ENCODE measurements around the gene OR6C68. TPM values are rescaled to one million over a fixed set of nuclear protein-coding genes. Genes with fewer than 3 reads are reported as not detected.
"Not testable (repeated sequence)": the region's sequence is repeated elsewhere in the genome, so short reads cannot be mapped to it uniquely, and the experiment has no call there.

Gene OR6C68
- total and polyA plus RNA-seq, 2 of the 4 experiments (the other 2 are of a cell fraction) = not detected

DNA sequence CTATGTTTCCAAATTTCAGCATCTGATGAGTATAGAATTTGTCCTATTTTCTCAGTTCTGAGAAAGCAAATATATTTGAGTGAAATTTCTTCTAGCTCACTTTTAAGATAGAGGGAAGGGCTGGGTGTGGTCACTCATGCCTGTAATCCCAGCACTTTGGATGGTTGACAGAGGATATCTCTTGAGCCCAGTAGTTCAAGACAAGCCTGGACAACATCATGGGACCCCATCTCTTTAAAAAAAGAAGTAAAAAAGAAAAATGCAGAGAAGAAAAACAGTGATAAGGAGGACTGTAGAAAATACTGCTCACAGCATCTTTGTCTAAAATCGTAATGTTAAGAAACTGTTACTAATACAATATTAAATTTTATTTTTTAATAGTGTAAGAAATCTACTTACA lies 19.9 kb upstream of the OR6C68 start:
- Histone ChIP-seq H2AK5ac (ENCODE audit: low read depth, low read length) (no peak overlapping the region), H4K91ac (ENCODE audit: insufficient read depth, low read depth, low read length) (no peak overlapping the region), H3K18ac (ENCODE audit: low read depth, low read length) (no peak overlapping the region), H2AFZ (replicated peaks; ENCODE audit: low read length, poor library complexity) (no peak overlapping the region), H4K5ac (ENCODE audit: low read depth, low read length) (no peak overlapping the region), H3K27ac (ENCODE audit: insufficient read depth, low read length) (no peak overlapping the region), H2BK5ac (ENCODE audit: low read depth, low read length, poor library complexity, severe bottlenecking) (no peak overlapping the region), H3K4ac (ENCODE audit: low read depth, low read length) (no peak overlapping the region), H3K23ac (ENCODE audit: low read depth, low read length) (no peak overlapping the region), H2AK9ac (replicated peaks; ENCODE audit: low read depth, low read length, poor library complexity) (no peak overlapping the region), H3K14ac (replicated peaks; ENCODE audit: low read depth, low read length) (no peak overlapping the region), H3K4me1 (ENCODE audit: control insufficient read depth, insufficient read depth, low read length) (no peaks in the 10 kb centered on the region), H2BK20ac (ENCODE audit: low read depth, low read length) (no peak overlapping the region), H3K9me1 (ENCODE audit: insufficient read depth, low read length) (no peaks in the 10 kb centered on the region), H3K9ac (ENCODE audit: low read depth, low read length) (no peak overlapping the region), H3K4me2 (ENCODE audit: low read depth, low read length) (no peak overlapping the region), H3K9me3 (ENCODE audit: control insufficient read depth, insufficient read depth, low read length) (no peaks in the 10 kb centered on the region), H4K20me1 (ENCODE audit: insufficient read depth, low read length) (no peaks in the 10 kb centered on the region), H2BK15ac (ENCODE audit: low read depth, low read length) (no peak overlapping the region), H2BK120ac (ENCODE audit: low read depth, low read length) (no peak overlapping the region), H3K27me3 (ENCODE audit: control insufficient read depth, insufficient read depth, low read length) (no peaks in the 10 kb centered on the region), H3K36me3 (ENCODE audit: control insufficient read depth, insufficient read depth, low read length) (no peaks in the 10 kb centered on the region), H3K4me3 (ENCODE audit: insufficient read depth, low read depth, low read length) (no peak overlapping the region), H3K56ac (ENCODE audit: extremely low read depth, insufficient read depth, low read length) (no peak overlapping the region), H3K79me1 (ENCODE audit: low read depth in 1 of 2, low read length in 2 of 2) (no peaks in the 10 kb centered on the region), H4K8ac (ENCODE audit: low read depth in 2 of 2, low read length in 2 of 2) (no peak overlapping the region)
- no CpG with 5 or more reads among the region's 1 CpG for WGBS, 2 experiments (ENCODE audit: extremely low coverage in 2 of 2, insufficient read length in 1 of 2)
- DNase-seq = no peak
- no TSS peak for BruUV-seq (replicated peaks)
- in situ Hi-C loops (cut with MboI; ENCODE audit: low sequenced_read_pairs) = no loop called here
- no peak for ATAC-seq (ENCODE audit: low read depth)
- TF ChIP-seq, protein P1, sequence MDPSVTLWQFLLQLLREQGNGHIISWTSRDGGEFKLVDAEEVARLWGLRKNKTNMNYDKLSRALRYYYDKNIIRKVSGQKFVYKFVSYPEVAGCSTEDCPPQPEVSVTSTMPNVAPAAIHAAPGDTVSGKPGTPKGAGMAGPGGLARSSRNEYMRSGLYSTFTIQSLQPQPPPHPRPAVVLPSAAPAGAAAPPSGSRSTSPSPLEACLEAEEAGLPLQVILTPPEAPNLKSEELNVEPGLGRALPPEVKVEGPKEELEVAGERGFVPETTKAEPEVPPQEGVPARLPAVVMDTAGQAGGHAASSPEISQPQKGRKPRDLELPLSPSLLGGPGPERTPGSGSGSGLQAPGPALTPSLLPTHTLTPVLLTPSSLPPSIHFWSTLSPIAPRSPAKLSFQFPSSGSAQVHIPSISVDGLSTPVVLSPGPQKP (IDR thresholded peaks at IDR 0.05; ENCODE audit: borderline replicate concordance, low read depth, low read length) = no peak
- TF ChIP-seq CEBPB (IDR thresholded peaks at IDR 0.05; ENCODE audit: low read depth, low read length) (no peak), POLR2A (IDR thresholded peaks at IDR 0.05; ENCODE audit: low read depth, low read length) (no peak), MAZ (IDR thresholded peaks at IDR 0.05; ENCODE audit: borderline replicate concordance, low read depth, low read length) (no peak), SMC3 (IDR thresholded peaks at IDR 0.05; ENCODE audit: low read depth, low read length) (no peak)
- ChIA-PET CTCF (interaction anchor here (0.6 kb wide), 1 partner anchor 245 kb away, joined by 4 read pairs; no protein-coding TSS in a partner anchor), POLR2A (ENCODE audit: unreplicated experiment) (no interaction called here)
- dilution Hi-C loops (cut with HindIII; ENCODE audit: low sequenced_read_pairs, unreplicated experiment) = no loop called here
- intact Hi-C loops (cut with micrococcal nuclease) = no loop called here

DNA sequence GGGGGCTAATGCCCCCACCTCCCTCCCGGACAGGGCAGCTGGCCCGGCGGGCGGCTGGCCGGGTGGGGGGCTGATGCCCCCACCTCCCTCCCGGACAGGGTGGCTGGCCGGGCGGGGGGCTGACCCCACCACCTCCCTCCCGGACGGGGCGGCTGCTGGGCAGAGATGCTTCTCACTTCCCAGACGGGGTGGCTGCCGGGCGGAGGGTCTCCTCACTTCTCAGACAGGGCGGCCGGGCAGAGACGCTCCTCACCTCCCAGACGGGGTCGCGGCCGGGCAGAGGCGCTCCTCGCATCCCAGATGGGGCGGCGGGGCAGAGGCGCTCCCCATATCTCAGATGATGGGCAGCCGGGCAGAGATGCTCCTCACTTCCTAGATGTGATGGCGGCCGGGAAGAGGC lies 13.0 kb upstream of the OR6C68 start:
- H2BK5ac ChIP-seq (ENCODE audit: low read depth, low read length, poor library complexity, severe bottlenecking); H3K56ac ChIP-seq (ENCODE audit: extremely low read depth, insufficient read depth, low read length); H3K79me1 ChIP-seq (ENCODE audit: low read depth in 1 of 2, low read length in 2 of 2); intact Hi-C loops (cut with micrococcal nuclease); H2BK20ac ChIP-seq (ENCODE audit: low read depth, low read length); H2AK9ac ChIP-seq (replicated peaks; ENCODE audit: low read depth, low read length, poor library complexity); H3K27me3 ChIP-seq (ENCODE audit: control insufficient read depth, insufficient read depth, low read length); H3K4me1 ChIP-seq (ENCODE audit: control insufficient read depth, insufficient read depth, low read length); H3K27ac ChIP-seq (ENCODE audit: insufficient read depth, low read length); H3K18ac ChIP-seq (ENCODE audit: low read depth, low read length); H2AK5ac ChIP-seq (ENCODE audit: low read depth, low read length); CTCF ChIA-PET; H2BK15ac ChIP-seq (ENCODE audit: low read depth, low read length); dilution Hi-C loops (cut with HindIII; ENCODE audit: low sequenced_read_pairs, unreplicated experiment); BruUV-seq (replicated peaks); H3K36me3 ChIP-seq (ENCODE audit: control insufficient read depth, insufficient read depth, low read length); H4K8ac ChIP-seq (ENCODE audit: low read depth in 2 of 2, low read length in 2 of 2); H4K5ac ChIP-seq (ENCODE audit: low read depth, low read length); H3K14ac ChIP-seq (replicated peaks; ENCODE audit: low read depth, low read length); H4K91ac ChIP-seq (ENCODE audit: insufficient read depth, low read depth, low read length); H4K20me1 ChIP-seq (ENCODE audit: insufficient read depth, low read length); H3K4me3 ChIP-seq (ENCODE audit: insufficient read depth, low read depth, low read length); H3K4ac ChIP-seq (ENCODE audit: low read depth, low read length); H3K23ac ChIP-seq (ENCODE audit: low read depth, low read length); H2AFZ ChIP-seq (replicated peaks; ENCODE audit: low read length, poor library complexity); H3K4me2 ChIP-seq (ENCODE audit: low read depth, low read length); H3K9me1 ChIP-seq (ENCODE audit: insufficient read depth, low read length); DNase-seq; in situ Hi-C loops (cut with MboI; ENCODE audit: low sequenced_read_pairs); ATAC-seq (ENCODE audit: low read depth); H3K9me3 ChIP-seq (ENCODE audit: control insufficient read depth, insufficient read depth, low read length); POLR2A ChIA-PET (ENCODE audit: unreplicated experiment); H3K9ac ChIP-seq (ENCODE audit: low read depth, low read length); H2BK120ac ChIP-seq (ENCODE audit: low read depth, low read length): not testable (repeated sequence)
- WGBS, 2 experiments (ENCODE audit: extremely low coverage in 2 of 2, insufficient read length in 1 of 2) = no CpG with 5 or more reads among the region's 29 CpGs
